GM12878 (cell line): Measurements from ENCODE around the gene DEFB108B. TPM values are rescaled to one million over a fixed set of nuclear protein-coding genes. Genes with fewer than 3 reads are reported as not detected.
"Not testable (repeated sequence)": the region's sequence is repeated elsewhere in the genome, so short reads cannot be mapped to it uniquely, and the experiment has no call there.

ENCODE experiments used
- ATAC-seq: fragments of 200-7000 bp; cut with Tn5 transposase; 3 replicates; pipeline ENCODE4 v1.9.1; 2020; ENCODE audit warnings: mild to moderate bottlenecking, moderate library complexity
- BruUV-seq: library from RNA; stranded (reverse); fragments of 400-500 nt; replicated peaks from 2 replicates; lab custom pipeline; 2021; lab: Mats Ljungman, UMichigan
- CTCF ChIA-PET: fragments of 300-600 bp; sonication (Branson Sonifier 250); formaldehyde crosslinking; extraction: SDS; loops from one replicate; lab custom pipeline; 2021; ENCODE audit warnings: inconsistent platforms; lab: Yijun Ruan, JAX
- POLR2A ChIA-PET: fragments of 350-600 bp; formaldehyde crosslinking; extraction: SDS; loops from one replicate; lab custom pipeline; 2021; ENCODE audit warnings: inconsistent platforms; lab: Charles Lee
- RAD21 ChIA-PET: fragments of 300-600 bp; sonication (Branson Sonifier 250); formaldehyde crosslinking; loops from one replicate; lab custom pipeline; 2023; ENCODE audit warnings: antibody characterized with exemption; ENCODE audit not compliant: unreplicated experiment; lab: Charles Lee
- SMC1A ChIA-PET: fragments of 300-600 bp; sonication (Branson Sonifier 250); formaldehyde crosslinking; loops from one replicate; lab custom pipeline; 2023; ENCODE audit not compliant: unreplicated experiment, uncharacterized antibody; lab: Charles Lee
- DNase-seq: peaks from one replicate; pipeline ENCODE4 v3.0.0-alpha.2; 2011; ENCODE audit warnings: low read depth, low spot score
- FAIRE-seq: peaks from 3 replicates; lab custom pipeline; 2011; peaks lifted over from hg19 to GRCh38; lab: Jason Lieb, UNC
- H2AFZ ChIP-seq: 2 replicates; pipeline ENCODE4 v1.6.0; 2011; ENCODE audit warnings: low read depth, low read length, control low read depth; ENCODE audit not compliant: control insufficient read depth
- H3K27ac ChIP-seq: 2 replicates; pipeline ENCODE4 v1.5.1; 2011; ENCODE audit warnings: control low read depth; ENCODE audit not compliant: control insufficient read depth, insufficient read depth
- H3K27me3 ChIP-seq, 2 experiments: replicated peaks in 1 of 2; 2 replicates each; pipeline versions ENCODE4 v1.6.0 to v1.6.1; 2011; ENCODE audit warnings: low read length in 1 of 2; ENCODE audit not compliant: control insufficient read depth in 2 of 2, insufficient read depth in 2 of 2
- H3K36me3 ChIP-seq, 2 experiments: 2 replicates each; pipeline ENCODE4 v1.5.1; 2011; ENCODE audit warnings: low read length in 1 of 2; ENCODE audit not compliant: control insufficient read depth in 2 of 2, insufficient read depth in 2 of 2
- H3K4me1 ChIP-seq: 2 replicates; pipeline ENCODE4 v1.6.1; 2011; ENCODE audit warnings: mild to moderate bottlenecking, low read length, moderate library complexity, mixed read lengths; ENCODE audit not compliant: control insufficient read depth, insufficient read depth
- H3K4me2 ChIP-seq: 2 replicates; pipeline ENCODE4 v1.6.0; 2011; ENCODE audit warnings: control low read depth; ENCODE audit not compliant: control insufficient read depth, insufficient read depth
- H3K4me3 ChIP-seq: fragments of 200-600 bp; sonication (generic); 2 replicates; pipeline ENCODE4 v1.5.1; 2016
- H3K79me2 ChIP-seq: 2 replicates; pipeline ENCODE4 v1.6.0; 2011; ENCODE audit warnings: low read length; ENCODE audit not compliant: control insufficient read depth, insufficient read depth
- H3K9ac ChIP-seq: 2 replicates; pipeline ENCODE4 v1.8.0; 2011; ENCODE audit warnings: low read length, control low read depth, mixed read lengths; ENCODE audit not compliant: control insufficient read depth, insufficient read depth
- H3K9me3 ChIP-seq: replicated peaks from 3 replicates; pipeline ENCODE4 v1.5.1; 2011; ENCODE audit warnings: mild to moderate bottlenecking, low read length; ENCODE audit not compliant: control insufficient read depth, insufficient read depth
- H4K20me1 ChIP-seq: 2 replicates; pipeline ENCODE4 v1.6.0; 2011; ENCODE audit not compliant: control insufficient read depth, insufficient read depth
- IKZF2 ChIP-seq, 2 experiments: fragments of 450-650 bp; IDR thresholded peaks; 2 replicates each; pipeline ENCODE4 v1.6.1; 2017; ENCODE audit warnings: mild to moderate bottlenecking in 2 of 2, moderate library complexity in 2 of 2
- MTA2 ChIP-seq: fragments of 450-650 bp; IDR thresholded peaks from 2 replicates; pipeline ENCODE4 v1.6.1; 2016; ENCODE audit warnings: low read depth, mild to moderate bottlenecking, moderate library complexity
- RUNX3 ChIP-seq: IDR thresholded peaks from 2 replicates; pipeline ENCODE4 v1.6.1; 2012; ENCODE audit warnings: low read length, inconsistent platforms
- SPI1 ChIP-seq: IDR thresholded peaks from 2 replicates; pipeline ENCODE4 v1.6.1; 2011; ENCODE audit warnings: low read depth, mild to moderate bottlenecking, low read length, moderate library complexity, borderline replicate concordance; ENCODE audit not compliant: insufficient read depth
- WGBS: methylation state at CpG from one replicate; pipeline ENCODE4 v1.1.6; 2016; ENCODE audit warnings: low lambda C conversion rate; ENCODE audit not compliant: insufficient replicate concordance, insufficient coverage; ENCODE audit errors: missing lambda C conversion rate; 5-methylcytosine and 5-hydroxymethylcytosine counted together
- in situ Hi-C: fragments of 300-500 bp; cut with MboI; formaldehyde crosslinking; loops from 9 replicates; pipeline ENCODE4 v1.14.3; 2018; ENCODE audit warnings: mixed read lengths
- intact Hi-C: fragments of 100-400 bp; cut with micrococcal nuclease; formaldehyde crosslinking; loops from one replicate; pipeline ENCODE4 v1.14.2; 2022; ENCODE audit not compliant: unreplicated experiment
- polyA plus RNA-seq, 11 experiments: library from polyadenylated mRNA; depleted of rRNA in 4 of 11; unstranded in 6 of 11; stranded (reverse) in 5 of 11; fragments of >200 nt; fragmentation: Nextera tagmentation in 4 of 11; fragmentation: Illumina TruSeq in 1 of 11; extraction: Ambion mirVana in 4 of 11; extraction: Trizol in 1 of 11; gene quantifications; 1 replicate in 1 of 11; 2 replicates in 10 of 11; pipeline versions ENCODE4 v1.2.1 to v1.2.3, GENCODE V29; 2011 to 2016; ENCODE audit warnings: inconsistent platforms in 2 of 11, missing spikeins in 2 of 11, low read depth in 1 of 11
- total RNA-seq, 4 experiments: library from RNA; depleted of rRNA in 3 of 4; stranded (reverse); fragments of >200 nt in 3 of 4; fragmentation: Illumina TruSeq in 1 of 4; extraction: Trizol in 1 of 4; gene quantifications; 2 replicates each; pipeline versions ENCODE4 v1.2.1 to v1.2.3, GENCODE V29; 2013 to 2021

DEFB108B gene
- total and polyA plus RNA-seq, 10 of the 15 experiments (the other 5 are each of a cell fraction or from before 2014, with no cell fraction given), result not detected

DNA sequence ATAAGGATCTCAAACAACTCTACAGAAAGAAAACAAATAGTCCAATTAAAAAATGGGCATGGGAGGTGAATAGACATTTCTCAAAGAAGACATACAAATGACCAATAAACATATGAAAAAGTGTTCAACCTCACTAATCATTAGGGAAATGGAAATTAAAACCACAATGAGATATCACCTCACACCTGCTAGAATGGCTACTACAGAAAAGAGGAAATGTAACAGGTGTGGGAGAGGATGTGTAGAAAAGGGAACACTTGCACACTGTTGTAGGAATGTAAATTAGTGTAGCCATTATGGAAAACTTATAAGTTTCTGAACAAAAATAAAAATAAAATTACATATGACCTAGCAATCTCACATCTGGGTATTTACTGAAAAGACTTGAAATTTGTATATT is 37.7 kb downstream of the DEFB108B start:
- DNase-seq, H3K4me1 ChIP-seq, BruUV-seq, POLR2A ChIA-PET, RAD21 ChIA-PET, CTCF ChIA-PET, H3K4me3 ChIP-seq, H3K9ac ChIP-seq, H3K79me2 ChIP-seq, H3K27ac ChIP-seq, H3K36me3 ChIP-seq, intact Hi-C loops, H3K27me3 ChIP-seq, H3K4me2 ChIP-seq, H4K20me1 ChIP-seq, H2AFZ ChIP-seq, FAIRE-seq, SMC1A ChIA-PET, H3K9me3 ChIP-seq, in situ Hi-C loops: not testable (repeated sequence)
- TF ChIP-seq RUNX3 (peak; percentile 42; the same call in 1 of the 2 replicates), SPI1 (peak; percentile 41; the same call in 1 of the 2 replicates), IKZF2 (IDR thresholded peaks at IDR 0.05) (peak; percentile 32 to 34; a peak in 2 of 4 replicates), MTA2 (peak; percentile 69; the same call in 1 of the 2 replicates)
- ATAC-seq, result peak; percentile 57

DNA sequence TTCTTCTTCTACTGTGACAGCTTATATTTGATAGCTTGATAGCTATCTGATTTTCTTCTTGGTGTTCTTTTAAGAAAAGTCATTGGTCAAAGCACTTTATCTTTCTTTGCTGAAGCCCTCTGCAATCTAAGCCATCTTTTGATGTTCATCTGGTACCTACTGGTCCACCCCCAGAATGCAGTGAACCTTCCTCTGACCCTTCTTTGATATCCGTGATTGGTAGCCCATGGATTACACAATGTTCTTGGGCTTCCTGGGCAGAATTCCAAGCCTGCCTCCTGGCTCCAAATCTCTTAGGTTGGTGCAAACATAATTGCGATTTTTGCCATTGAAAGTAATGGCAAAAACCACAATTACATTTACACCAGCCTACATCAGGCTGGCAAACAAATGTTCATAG is 43.3 kb downstream of the DEFB108B start:
- in situ Hi-C loops, H3K9ac ChIP-seq, H3K79me2 ChIP-seq, intact Hi-C loops, BruUV-seq, H3K4me1 ChIP-seq, H4K20me1 ChIP-seq, DNase-seq, H2AFZ ChIP-seq, FAIRE-seq, SMC1A ChIA-PET, POLR2A ChIA-PET, H3K4me2 ChIP-seq, H3K27ac ChIP-seq, RAD21 ChIA-PET, ATAC-seq, H3K27me3 ChIP-seq, H3K36me3 ChIP-seq, H3K9me3 ChIP-seq, H3K4me3 ChIP-seq: not testable (repeated sequence)
- CTCF ChIA-PET, result interaction anchor here (1.8 kb wide), 1 partner anchor 12 kb away, joined by 8 read pairs; no protein-coding TSS in a partner anchor
- WGBS, result 91% methylated on average over 2 of the region's 2 CpGs

- BruUV-seq, intact Hi-C loops, RAD21 ChIA-PET, H3K4me3 ChIP-seq, SMC1A ChIA-PET, H3K9me3 ChIP-seq, H3K27me3 ChIP-seq, H3K9ac ChIP-seq, DNase-seq, FAIRE-seq, H3K4me2 ChIP-seq, H2AFZ ChIP-seq, H4K20me1 ChIP-seq, H3K27ac ChIP-seq, POLR2A ChIA-PET, CTCF ChIA-PET, in situ Hi-C loops, ATAC-seq, H3K4me1 ChIP-seq, H3K79me2 ChIP-seq, H3K36me3 ChIP-seq: not testable (repeated sequence)
- WGBS, result 100% methylated on average over 1 of the region's 1 CpG
Measured at GRCh38 chr11:71878059-71878458, 45.1 kb downstream of the DEFB108B start, which contains the start of gene DEFB131B. Gene DEFB131B (plus strand): TSS chr11:71878453. CDS start chr11:71878453, 0 bp downstream.

DNA sequence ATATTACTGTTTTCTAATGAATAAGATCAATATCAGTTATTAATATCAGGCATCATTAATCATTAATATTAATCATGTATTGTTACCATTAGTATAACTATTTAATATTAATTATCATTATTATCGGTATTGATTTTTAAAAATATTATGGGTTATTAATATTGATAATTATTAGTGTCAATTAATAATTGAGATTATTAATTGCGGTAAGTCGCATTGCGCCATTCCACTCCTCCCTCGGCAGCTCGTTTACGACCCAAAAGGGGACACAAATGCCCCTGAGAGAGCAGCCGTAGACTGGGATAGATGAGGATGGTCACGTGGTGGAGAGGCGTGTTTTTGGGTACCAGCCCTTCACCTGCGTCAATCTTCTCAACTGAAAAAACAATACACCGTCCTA is 52.8 kb downstream of the DEFB108B start:
- ATAC-seq, H3K36me3 ChIP-seq, in situ Hi-C loops, POLR2A ChIA-PET, H3K79me2 ChIP-seq, H3K9ac ChIP-seq, H3K4me2 ChIP-seq, intact Hi-C loops, H3K27ac ChIP-seq, H3K4me3 ChIP-seq, H3K9me3 ChIP-seq, BruUV-seq, H3K27me3 ChIP-seq, H4K20me1 ChIP-seq, SMC1A ChIA-PET, CTCF ChIA-PET, H3K4me1 ChIP-seq, DNase-seq, FAIRE-seq, H2AFZ ChIP-seq, RAD21 ChIA-PET: not testable (repeated sequence)
- 97% methylated on average over 12 of the region's 12 CpGs for WGBS
